Smooth muscle cell (in vitro differentiated cells): ENCODE data around the gene CDT1. TPM values are rescaled to one million over a fixed set of nuclear protein-coding genes. Genes with fewer than 3 reads are reported as not detected.

ENCODE experiments used
- DNase-seq: peaks from one replicate; lab custom pipeline; 2025; ENCODE audit not compliant: unreplicated experiment; lab: John Stamatoyannopoulos, UW
- H2AFZ ChIP-seq: fragments of 200-600 bp; sonication (generic); 2 replicates; pipeline ENCODE4 v1.6.0; 2016; ENCODE audit warnings: antibody characterized with exemption, low read depth, mild to moderate bottlenecking
- H3F3A ChIP-seq: fragments of 200-600 bp; sonication (generic); 2 replicates; pipeline ENCODE4 v1.6.0; 2017; ENCODE audit warnings: antibody characterized with exemption, low read depth
- H3K27ac ChIP-seq: fragments of 200-600 bp; sonication (generic); 2 replicates; pipeline ENCODE4 v1.5.1; 2016; ENCODE audit warnings: low read depth, mild to moderate bottlenecking
- H3K27me3 ChIP-seq: fragments of 200-600 bp; sonication (generic); 2 replicates; pipeline ENCODE4 v1.6.1; 2016; ENCODE audit warnings: low read depth, mild to moderate bottlenecking
- H3K36me3 ChIP-seq: fragments of 200-600 bp; sonication (generic); 2 replicates; pipeline ENCODE4 v1.5.1; 2016; ENCODE audit warnings: low read depth
- H3K4me1 ChIP-seq: fragments of 200-600 bp; sonication (generic); 2 replicates; pipeline ENCODE4 v1.5.1; 2016; ENCODE audit warnings: low read depth
- H3K4me2 ChIP-seq: fragments of 200-600 bp; sonication (generic); 2 replicates; pipeline ENCODE4 v1.6.0; 2016; ENCODE audit warnings: mild to moderate bottlenecking
- H3K4me3 ChIP-seq: fragments of 200-600 bp; sonication (generic); 2 replicates; pipeline ENCODE4 v1.5.1; 2016; ENCODE audit warnings: mild to moderate bottlenecking
- H3K79me2 ChIP-seq: fragments of 200-600 bp; sonication (generic); 2 replicates; pipeline ENCODE4 v1.6.0; 2016; ENCODE audit warnings: low read depth, mild to moderate bottlenecking
- H3K9ac ChIP-seq: fragments of 200-600 bp; sonication (generic); 2 replicates; pipeline ENCODE4 v1.6.0; 2016; ENCODE audit warnings: low read depth
- H3K9me3 ChIP-seq: fragments of 200-600 bp; sonication (generic); replicated peaks from 2 replicates; pipeline ENCODE4 v1.5.1; 2016; ENCODE audit warnings: low read depth
- H4K20me1 ChIP-seq: fragments of 200-600 bp; sonication (generic); 2 replicates; pipeline ENCODE4 v1.6.0; 2016; ENCODE audit warnings: low read depth
- WGBS: methylation state at CpG from one replicate; pipeline ENCODE4 v1.1.7; 2016; ENCODE audit warnings: low lambda C conversion rate; 5-methylcytosine and 5-hydroxymethylcytosine counted together
- polyA plus RNA-seq: library from polyadenylated mRNA; unstranded; fragments of >200 nt; fragmentation: Nextera tagmentation; extraction: Ambion mirVana; gene quantifications from 2 replicates; pipeline ENCODE4 v1.2.1, GENCODE V29; 2016
- total RNA-seq: library from RNA; depleted of rRNA; stranded (reverse); fragments of >200 nt; gene quantifications from 2 replicates; pipeline ENCODE4 v1.2.3, GENCODE V29; 2014
- TF ChIP-seq, protein P1 (sequence below): fragments of 200-600 bp; sonication (generic); IDR thresholded peaks from 2 replicates; pipeline ENCODE4 v1.5.1; 2017; ENCODE audit warnings: borderline replicate concordance, mild to moderate bottlenecking, antibody characterized with exemption; ENCODE audit not compliant: insufficient read depth, poor library complexity, severe bottlenecking

The CDT1 gene
- total and polyA plus RNA-seq, 2 experiments from 2014 or later = 5.3 to 13.3 TPM

DNA sequence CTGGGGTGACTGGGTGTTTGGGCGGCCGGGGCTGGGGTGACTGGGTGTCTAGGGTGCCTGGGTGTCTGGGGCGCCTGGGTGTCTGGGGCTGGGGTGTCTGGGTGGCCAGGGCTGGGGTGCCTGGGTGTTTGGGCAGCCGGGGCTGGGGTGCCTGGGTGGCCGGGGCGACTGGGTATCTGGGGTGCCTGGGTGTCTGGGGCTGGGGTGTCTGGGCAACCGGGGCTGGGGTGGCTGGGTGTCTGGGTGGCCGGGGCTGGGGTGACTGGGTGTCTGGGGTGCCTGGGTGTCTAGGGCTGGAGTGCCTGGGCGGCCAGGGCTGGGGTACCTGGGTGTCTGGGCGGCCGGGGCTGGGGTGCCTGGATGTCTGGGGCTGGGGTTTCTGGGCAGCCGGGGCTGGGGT is 21.6 kb downstream of the CDT1 start:
- H3K79me2 ChIP-seq = no peaks in the 10 kb centered on the region
- 100% methylated on average over 2 of the region's 12 CpGs for WGBS

DNA sequence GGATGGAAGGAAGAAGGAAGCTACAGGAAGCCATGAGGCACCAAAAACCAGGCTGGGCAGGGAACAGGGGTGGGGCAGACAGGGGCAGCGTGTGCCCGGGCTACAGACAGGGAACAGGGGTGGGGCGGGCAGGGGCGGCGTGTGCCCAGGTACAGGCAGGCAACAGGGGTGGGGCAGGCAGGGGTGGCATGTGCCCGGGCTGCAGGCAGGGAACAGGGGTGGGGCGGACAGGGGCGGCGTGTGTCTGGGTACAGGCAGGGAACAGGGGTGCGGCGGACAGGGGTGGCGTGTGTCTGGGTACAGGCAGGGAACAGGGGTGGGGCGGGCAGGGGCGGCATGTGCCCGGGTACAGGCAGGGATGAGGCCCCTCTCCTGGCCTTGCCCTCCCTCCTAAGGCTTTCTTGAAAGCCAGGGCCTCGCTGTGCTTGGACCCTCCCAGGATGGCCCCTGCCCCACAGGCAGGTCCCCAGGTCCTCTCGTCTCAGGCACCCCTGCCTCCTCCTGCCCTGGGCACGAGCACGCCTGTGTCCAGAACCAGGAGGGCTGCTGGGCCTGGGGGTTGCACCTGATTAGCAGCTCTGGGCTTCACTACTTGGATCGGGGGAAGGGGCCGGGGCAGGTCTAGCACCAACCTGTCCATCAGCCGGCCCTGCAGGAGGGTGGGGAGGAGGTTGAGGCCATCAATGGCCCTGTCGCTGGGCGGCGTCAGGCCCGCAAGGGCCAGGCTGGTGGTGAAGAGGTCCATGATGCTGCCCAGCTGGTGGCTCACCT is 22.7 kb downstream of the CDT1 start:
- H3K4me2 ChIP-seq = no peak overlapping the region
- H2AFZ ChIP-seq = no peak overlapping the region
- TF ChIP-seq, protein P1, sequence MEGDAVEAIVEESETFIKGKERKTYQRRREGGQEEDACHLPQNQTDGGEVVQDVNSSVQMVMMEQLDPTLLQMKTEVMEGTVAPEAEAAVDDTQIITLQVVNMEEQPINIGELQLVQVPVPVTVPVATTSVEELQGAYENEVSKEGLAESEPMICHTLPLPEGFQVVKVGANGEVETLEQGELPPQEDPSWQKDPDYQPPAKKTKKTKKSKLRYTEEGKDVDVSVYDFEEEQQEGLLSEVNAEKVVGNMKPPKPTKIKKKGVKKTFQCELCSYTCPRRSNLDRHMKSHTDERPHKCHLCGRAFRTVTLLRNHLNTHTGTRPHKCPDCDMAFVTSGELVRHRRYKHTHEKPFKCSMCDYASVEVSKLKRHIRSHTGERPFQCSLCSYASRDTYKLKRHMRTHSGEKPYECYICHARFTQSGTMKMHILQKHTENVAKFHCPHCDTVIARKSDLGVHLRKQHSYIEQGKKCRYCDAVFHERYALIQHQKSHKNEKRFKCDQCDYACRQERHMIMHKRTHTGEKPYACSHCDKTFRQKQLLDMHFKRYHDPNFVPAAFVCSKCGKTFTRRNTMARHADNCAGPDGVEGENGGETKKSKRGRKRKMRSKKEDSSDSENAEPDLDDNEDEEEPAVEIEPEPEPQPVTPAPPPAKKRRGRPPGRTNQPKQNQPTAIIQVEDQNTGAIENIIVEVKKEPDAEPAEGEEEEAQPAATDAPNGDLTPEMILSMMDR = no peak
- H3K4me3 ChIP-seq = no peak overlapping the region
- H3F3A ChIP-seq = no peaks in the 10 kb centered on the region
- H3K27me3 ChIP-seq = no peaks in the 10 kb centered on the region
- WGBS = 95% methylated on average over 15 of the region's 26 CpGs
- no peaks in the 10 kb centered on the region for H3K9me3 ChIP-seq
- no peaks in the 10 kb centered on the region for H4K20me1 ChIP-seq
- no peaks in the 10 kb centered on the region for H3K36me3 ChIP-seq
- no peaks in the 10 kb centered on the region for H3K79me2 ChIP-seq
- no peak for DNase-seq
- H3K9ac ChIP-seq = no peak overlapping the region
- no peaks in the 10 kb centered on the region for H3K4me1 ChIP-seq
- no peak overlapping the region for H3K27ac ChIP-seq

More for the DNA sequence above, 21.6 kb downstream of the CDT1 start:
- DNase-seq = no peak
- no peak overlapping the region for H3K9ac ChIP-seq
- no peak overlapping the region for H2AFZ ChIP-seq
- H3K4me1 ChIP-seq = no peaks in the 10 kb centered on the region
- no peak overlapping the region for H3K4me3 ChIP-seq
- TF ChIP-seq, protein P1 = no peak
- H3K9me3 ChIP-seq = no peaks in the 10 kb centered on the region
- no peaks in the 10 kb centered on the region for H3F3A ChIP-seq
- H3K27ac ChIP-seq = no peak overlapping the region
- no peaks in the 10 kb centered on the region for H4K20me1 ChIP-seq
- no peak overlapping the region for H3K4me2 ChIP-seq
- no peaks in the 10 kb centered on the region for H3K36me3 ChIP-seq
- no peaks in the 10 kb centered on the region for H3K27me3 ChIP-seq

DNA sequence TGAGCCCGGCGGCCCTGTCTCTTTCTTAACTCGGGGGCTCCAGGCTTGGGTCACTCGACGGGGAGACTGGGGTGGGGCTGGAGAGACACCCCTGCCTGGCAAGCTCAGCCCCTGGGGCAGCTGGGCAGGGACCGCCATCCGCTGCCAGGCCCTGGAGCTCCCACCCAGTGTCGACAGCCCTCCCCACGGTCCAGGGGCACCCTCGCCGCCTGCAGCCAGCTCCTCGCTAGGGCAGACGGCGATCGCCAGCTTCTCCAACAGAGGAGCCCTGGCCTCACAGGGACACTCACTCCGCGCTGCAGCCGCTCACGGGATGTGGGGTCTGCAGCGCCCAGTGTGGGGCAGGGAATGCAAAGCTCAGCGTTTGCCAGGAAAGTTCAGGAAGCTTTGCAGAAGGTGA is 24.1 kb downstream of the CDT1 start:
- no peaks in the 10 kb centered on the region for H3K4me1 ChIP-seq
- no peaks in the 10 kb centered on the region for H3K27me3 ChIP-seq
- TF ChIP-seq, protein P1 = no peak
- DNase-seq = no peak
- H3F3A ChIP-seq = no peaks in the 10 kb centered on the region
- H3K79me2 ChIP-seq = no peaks in the 10 kb centered on the region
- no peaks in the 10 kb centered on the region for H3K36me3 ChIP-seq
- no peak overlapping the region for H3K4me3 ChIP-seq
- WGBS = 95% methylated on average over 21 of the region's 21 CpGs
- no peaks in the 10 kb centered on the region for H4K20me1 ChIP-seq
- H3K9me3 ChIP-seq = no peaks in the 10 kb centered on the region
- no peak overlapping the region for H3K4me2 ChIP-seq
- no peak overlapping the region for H3K9ac ChIP-seq
- no peak overlapping the region for H2AFZ ChIP-seq
- no peak overlapping the region for H3K27ac ChIP-seq

DNA sequence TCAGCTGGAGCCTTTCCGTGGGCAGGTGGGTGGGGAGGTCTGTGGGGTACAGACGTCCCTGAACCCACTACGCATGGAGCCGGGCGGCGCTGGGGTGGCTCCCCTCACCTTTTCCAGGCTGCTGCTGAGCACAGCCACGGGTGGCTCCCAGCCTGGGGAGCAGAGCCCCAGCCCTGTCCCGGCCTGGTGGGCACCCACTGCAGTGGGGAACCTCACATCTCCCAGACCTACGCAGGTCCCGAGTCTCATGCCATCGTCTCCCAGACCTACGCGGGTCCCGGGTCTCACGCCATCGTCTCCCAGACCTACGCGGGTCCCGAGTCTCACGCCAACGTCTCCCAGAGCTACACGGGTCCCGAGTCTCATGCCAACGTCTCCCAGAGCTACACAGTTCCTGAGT is 25.1 kb downstream of the CDT1 start:
- TF ChIP-seq, protein P1 = no peak
- Histone ChIP-seq H3K4me1 (no peaks in the 10 kb centered on the region), H3K4me2 (no peak overlapping the region), H4K20me1 (no peaks in the 10 kb centered on the region), H3K27me3 (no peaks in the 10 kb centered on the region), H3K27ac (no peak overlapping the region), H3K9ac (no peak overlapping the region), H2AFZ (no peak overlapping the region), H3F3A (no peaks in the 10 kb centered on the region), H3K4me3 (no peak overlapping the region), H3K79me2 (no peaks in the 10 kb centered on the region), H3K36me3 (no peaks in the 10 kb centered on the region), H3K9me3 (no peaks in the 10 kb centered on the region)
- DNase-seq = no peak
- 92% methylated on average over 20 of the region's 24 CpGs for WGBS
